Ishikawa (cell line): ENCODE results near the gene SH3YL1.

Source experiments
- CEBPB ChIP-seq: IDR thresholded peaks from 2 replicates; pipeline ENCODE4 v1.6.1; 2012
- CREB1 ChIP-seq: IDR thresholded peaks from 2 replicates; pipeline ENCODE4 v1.6.1; 2012; ENCODE audit warnings: low read depth
- EGR1 ChIP-seq: IDR thresholded peaks from 2 replicates; pipeline ENCODE4 v1.6.1; 2012
- EP300 ChIP-seq: IDR thresholded peaks from 2 replicates; pipeline ENCODE4 v1.6.1; 2012; ENCODE audit warnings: borderline replicate concordance
- FOXM1 ChIP-seq: IDR thresholded peaks from 2 replicates; pipeline ENCODE4 v1.6.1; 2012; ENCODE audit warnings: low read depth, borderline replicate concordance
- MAX ChIP-seq: IDR thresholded peaks from 2 replicates; pipeline ENCODE4 v1.6.1; 2012
- NFIC ChIP-seq: IDR thresholded peaks from 2 replicates; pipeline ENCODE4 v1.6.1; 2012
- RAD21 ChIP-seq: IDR thresholded peaks from 2 replicates; pipeline ENCODE4 v1.6.1; 2012; ENCODE audit warnings: low read depth
- REST ChIP-seq: IDR thresholded peaks from 2 replicates; pipeline ENCODE4 v1.6.1; 2012; ENCODE audit warnings: low read depth, mild to moderate bottlenecking
- TAF1 ChIP-seq: IDR thresholded peaks from 2 replicates; pipeline ENCODE4 v1.6.1; 2012; ENCODE audit warnings: low read depth, mild to moderate bottlenecking
- TCF12 ChIP-seq: IDR thresholded peaks from 2 replicates; pipeline ENCODE4 v1.6.1; 2012; ENCODE audit warnings: low read depth
- TEAD4 ChIP-seq: IDR thresholded peaks from 2 replicates; pipeline ENCODE4 v1.6.1; 2012
- USF1 ChIP-seq: IDR thresholded peaks from 2 replicates; pipeline ENCODE4 v1.6.1; 2012
- YY1 ChIP-seq: IDR thresholded peaks from 2 replicates; pipeline ENCODE4 v1.6.1; 2012; ENCODE audit warnings: low read depth
- ZBTB7A ChIP-seq: IDR thresholded peaks from 2 replicates; pipeline ENCODE4 v1.6.1; 2012; ENCODE audit warnings: low read depth

Gene SH3YL1

DNA sequence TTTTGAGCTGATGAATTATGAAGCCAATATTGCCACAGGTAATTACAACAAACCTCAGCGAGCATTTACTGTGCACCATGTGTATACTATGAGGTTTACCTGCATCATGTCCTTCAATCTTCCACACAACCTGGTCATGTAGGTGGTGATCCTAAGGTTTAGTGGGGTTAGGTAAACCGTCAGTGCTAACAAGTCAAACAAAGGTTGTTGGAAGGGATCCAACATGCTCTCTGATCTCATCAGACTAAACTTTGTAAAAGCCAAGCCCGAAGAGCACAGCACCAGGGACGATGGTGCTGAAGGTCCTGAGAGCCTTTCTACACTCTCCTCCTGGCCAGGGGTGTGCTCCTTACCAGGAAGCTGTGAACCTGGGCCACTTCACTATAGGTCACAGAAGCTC is 29.4 kb downstream of the SH3YL1 start:
- TF ChIP-seq NFIC, result no peak
- TF ChIP-seq FOXM1, result no peak
- TF ChIP-seq USF1, result no peak
- no peak for TF ChIP-seq YY1
- TF ChIP-seq CEBPB, result no peak
- no peak for TF ChIP-seq CREB1
- no peak for TF ChIP-seq TEAD4
- no peak for TF ChIP-seq RAD21
- no peak for TF ChIP-seq EP300
- no peak for TF ChIP-seq TCF12
- no peak for TF ChIP-seq ZBTB7A
- no peak for TF ChIP-seq REST
- no peak for TF ChIP-seq TAF1

DNA sequence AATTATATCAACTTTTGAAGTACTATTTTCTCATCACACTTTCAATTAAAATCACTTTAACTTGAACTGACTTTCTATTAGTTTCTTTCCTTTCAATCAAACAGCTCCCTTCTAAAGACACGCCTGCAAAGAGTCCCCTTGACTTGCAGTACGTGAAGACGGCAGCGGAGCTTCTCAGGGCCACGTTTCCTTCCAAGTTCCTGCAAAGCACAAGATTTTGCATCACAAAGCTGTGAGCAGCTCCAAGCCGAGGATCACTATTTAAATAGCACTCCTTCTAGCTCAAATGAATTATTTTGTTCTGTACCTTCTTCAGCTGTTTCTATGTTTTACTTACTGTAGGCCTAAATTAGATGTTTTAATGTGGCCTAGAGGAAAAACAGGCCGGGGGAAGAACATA is 30.8 kb downstream of the SH3YL1 start:
- TF ChIP-seq CEBPB (no peak), REST (no peak), TEAD4 (no peak), NFIC (no peak), CREB1 (no peak), YY1 (no peak), EP300 (no peak), TAF1 (no peak), MAX (no peak), FOXM1 (no peak), TCF12 (no peak)

DNA sequence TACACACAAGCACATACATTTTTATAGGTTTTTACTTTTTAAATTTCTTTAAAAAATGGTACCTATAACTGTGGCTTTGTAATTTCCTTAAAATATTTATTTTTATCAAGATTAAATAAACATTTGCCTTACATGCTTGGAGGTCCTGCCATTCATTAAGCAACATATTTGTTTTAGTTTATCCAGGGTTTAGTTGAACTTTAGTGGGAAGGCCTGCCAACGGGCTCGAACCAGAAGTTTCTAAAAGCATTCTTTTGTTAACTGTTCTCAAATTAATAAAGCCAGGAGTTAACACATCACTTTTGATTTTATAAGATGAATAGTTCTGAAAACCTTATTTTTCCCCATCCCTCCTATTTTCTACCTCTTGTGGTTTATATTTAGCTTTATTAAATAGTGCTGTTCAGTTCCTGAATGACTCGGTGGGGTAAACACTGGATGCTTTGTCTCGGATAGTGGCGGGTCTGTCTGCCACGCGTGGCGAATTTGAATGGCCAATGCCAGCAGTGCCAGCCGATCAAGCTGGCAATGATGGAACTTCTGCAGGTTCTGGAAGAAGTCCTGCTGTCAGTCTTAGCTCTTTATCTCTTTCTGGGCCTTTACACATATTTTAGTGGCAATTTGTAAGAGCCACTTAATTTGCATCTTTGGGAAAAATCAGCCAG is 32.2 kb downstream of the SH3YL1 start:
- no peak for TF ChIP-seq REST
- TF ChIP-seq TEAD4, result no peak
- TF ChIP-seq TCF12, result no peak
- TF ChIP-seq EGR1, result no peak
- no peak for TF ChIP-seq RAD21
- no peak for TF ChIP-seq USF1
- no peak for TF ChIP-seq TAF1
- TF ChIP-seq MAX, result no peak
- no peak for TF ChIP-seq YY1
- TF ChIP-seq NFIC, result no peak
- no peak for TF ChIP-seq CEBPB
- no peak for TF ChIP-seq CREB1
- TF ChIP-seq FOXM1, result no peak
- no peak for TF ChIP-seq ZBTB7A
- TF ChIP-seq EP300, result no peak

DNA sequence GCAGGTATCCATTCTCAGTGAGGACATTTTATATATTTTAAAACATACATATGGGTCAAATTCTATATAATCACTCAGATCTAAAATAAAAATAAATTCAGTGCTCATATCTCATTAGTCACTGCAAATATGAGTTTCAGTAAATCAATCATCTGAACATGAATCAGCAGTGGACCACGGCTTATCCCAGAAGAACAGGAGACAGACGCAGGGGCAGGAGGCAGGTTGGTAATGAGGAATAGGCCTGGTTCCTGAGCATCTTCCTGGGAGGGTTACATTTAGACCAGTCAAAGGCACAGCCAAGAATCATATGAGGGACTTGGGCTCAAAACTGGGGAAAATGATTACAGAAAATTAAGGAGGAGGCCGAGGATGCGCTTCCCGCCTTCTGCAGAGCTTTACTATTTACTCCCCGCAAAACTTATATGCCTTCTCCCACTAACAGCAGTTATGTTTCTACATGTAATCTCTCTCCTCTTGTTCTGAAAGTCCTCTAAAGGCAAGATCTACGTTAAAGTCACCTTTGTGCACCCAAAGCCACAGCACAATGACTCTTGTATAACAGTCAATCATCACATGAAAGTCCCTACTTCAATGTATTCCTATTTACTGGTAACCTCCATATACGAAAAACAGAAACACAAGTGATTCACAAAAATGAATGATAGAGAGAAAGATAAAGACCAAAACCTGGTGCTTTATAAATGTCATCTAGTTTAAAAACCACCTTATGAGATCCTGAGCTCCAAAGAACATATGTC is 35.1 kb downstream of the SH3YL1 start:
- TF ChIP-seq CREB1 (no peak), TEAD4 (no peak), REST (no peak), CEBPB (no peak), NFIC (no peak), YY1 (no peak), MAX (no peak), EGR1 (no peak), ZBTB7A (no peak), TAF1 (no peak), USF1 (no peak), EP300 (no peak), TCF12 (no peak)
